ENCODE results near the gene PLCG2.
A peak's percentile ranks its signal among the peaks of the same experiment; 100 is the strongest.

PLCG2 gene

GRCh38 chr16:81843683-81844082 lies 64.6 kb downstream of the PLCG2 start:
- no peak for DNase-seq (ENCODE audit: low read depth in 2 of 2)

DNA sequence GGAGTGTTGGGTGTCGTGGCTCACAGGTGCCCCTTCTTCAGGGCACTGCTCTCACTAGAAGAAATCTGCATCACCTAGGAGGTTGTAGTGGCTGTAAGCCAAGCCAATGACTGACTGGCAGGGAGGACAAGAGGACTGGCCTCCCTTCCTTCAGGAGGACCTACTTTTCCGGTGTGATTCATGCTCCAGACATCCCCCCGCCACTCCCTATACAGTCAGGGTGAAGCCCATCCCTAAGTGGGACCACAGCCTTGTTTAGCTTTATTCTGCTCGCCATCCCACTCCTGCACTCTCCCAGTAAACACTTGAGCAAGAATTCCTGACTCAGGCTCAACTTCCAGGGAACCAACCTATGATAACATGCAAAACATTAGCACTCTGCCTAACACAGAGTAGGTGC lies 67.0 kb downstream of the PLCG2 start:
- no peak for DNase-seq (ENCODE audit: low read depth in 2 of 2)

DNA sequence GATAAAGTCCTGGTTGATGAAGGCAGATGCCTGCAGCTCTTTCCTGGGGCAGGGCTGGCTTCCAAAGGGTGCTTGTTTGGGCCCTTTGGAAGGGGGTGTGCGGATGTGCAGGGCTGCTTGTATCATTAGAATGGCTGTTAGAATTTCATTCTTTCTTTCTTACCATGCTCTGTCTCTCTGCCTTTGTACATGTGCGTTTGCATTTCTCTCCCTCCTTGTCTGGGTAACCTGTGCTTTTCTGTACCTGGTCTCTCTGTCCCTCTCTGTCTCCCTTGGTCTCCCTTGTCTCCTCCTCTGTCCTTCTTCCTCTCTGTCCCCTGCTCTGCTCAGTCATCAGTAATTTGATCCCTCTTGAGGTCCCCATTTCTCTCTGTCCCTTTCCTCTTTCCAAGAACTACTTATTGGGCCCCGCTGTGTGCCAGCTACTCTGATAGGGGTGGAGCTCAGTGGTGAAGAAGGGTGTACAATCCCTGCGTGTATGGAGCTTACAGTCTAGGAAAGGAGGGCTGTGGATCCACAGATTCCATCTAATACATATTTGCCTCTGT lies 69.3 kb downstream of the PLCG2 start:
- DNase-seq (ENCODE audit: low read depth in 2 of 2): no peak

- no peak for DNase-seq (ENCODE audit: low read depth in 2 of 2)
These were observed 71.3 kb downstream of the PLCG2 start for GRCh38 chr16:81850197-81850944.

GRCh38 chr16:81852347-81852746 lies 73.3 kb downstream of the PLCG2 start:
- no peak for DNase-seq (ENCODE audit: low read depth in 2 of 2)

DNA sequence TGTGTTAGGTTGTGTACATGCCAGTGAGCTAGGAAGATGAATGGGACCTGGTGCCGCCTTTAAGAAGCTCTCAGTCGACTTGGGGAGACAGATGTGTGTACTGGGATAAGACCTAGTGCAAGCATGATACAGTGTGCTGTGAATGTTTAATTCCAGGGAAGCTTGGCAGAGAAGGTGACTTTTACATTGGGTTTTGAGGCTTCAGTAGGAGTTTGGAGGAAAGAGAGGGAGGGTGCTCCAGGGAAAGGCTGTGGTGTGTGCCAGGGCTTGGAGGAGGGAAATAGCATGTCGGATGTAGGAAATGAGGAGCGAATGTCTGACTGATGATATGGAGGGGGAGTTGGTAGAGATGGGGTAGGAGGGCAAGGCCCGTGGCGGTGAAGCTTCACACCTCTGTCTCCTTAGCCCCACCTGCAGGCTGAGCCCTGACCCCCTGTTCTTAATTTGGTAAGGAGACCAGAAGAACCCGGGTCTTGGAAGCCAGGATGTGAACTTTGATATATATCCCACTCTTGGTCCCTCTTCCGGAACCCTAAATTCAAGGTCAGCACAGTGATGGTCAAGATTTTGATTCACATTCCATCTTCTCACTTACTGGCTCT lies 76.6 kb downstream of the PLCG2 start:
- DNase-seq (ENCODE audit: low read depth in 2 of 2): no peak

GRCh38 chr16:81860287-81861266 lies 81.5 kb downstream of the PLCG2 start:
- no peak for DNase-seq (ENCODE audit: low read depth in 2 of 2)

GRCh38 chr16:81861503-81861902 lies 82.4 kb downstream of the PLCG2 start:
- DNase-seq (ENCODE audit: low read depth in 2 of 2): no peak

DNA sequence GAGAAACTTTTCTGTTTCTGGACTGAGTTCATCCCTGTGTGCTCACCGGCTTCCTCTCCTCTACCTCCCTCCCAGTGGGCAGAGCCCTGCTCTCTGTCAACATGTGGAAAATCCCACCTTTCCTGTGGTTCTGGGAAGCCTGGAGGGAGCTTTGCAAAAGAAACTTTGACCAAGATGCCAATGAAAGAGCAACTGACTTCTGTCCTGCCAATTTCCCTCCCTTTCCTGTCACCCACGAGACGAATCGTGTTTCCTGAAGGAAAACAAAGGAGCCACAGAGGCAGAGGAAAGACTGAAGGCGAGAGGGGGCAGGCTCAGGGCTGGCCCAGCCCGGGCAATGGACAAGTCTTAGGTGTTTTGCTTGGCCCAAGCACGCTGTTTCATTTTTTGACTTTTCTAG lies 82.8 kb downstream of the PLCG2 start:
- DNase-seq (ENCODE audit: low read depth in 2 of 2): no peak

GRCh38 chr16:81863630-81864352 lies 84.7 kb downstream of the PLCG2 start:
- no peak for DNase-seq (ENCODE audit: low read depth in 2 of 2)

DNA sequence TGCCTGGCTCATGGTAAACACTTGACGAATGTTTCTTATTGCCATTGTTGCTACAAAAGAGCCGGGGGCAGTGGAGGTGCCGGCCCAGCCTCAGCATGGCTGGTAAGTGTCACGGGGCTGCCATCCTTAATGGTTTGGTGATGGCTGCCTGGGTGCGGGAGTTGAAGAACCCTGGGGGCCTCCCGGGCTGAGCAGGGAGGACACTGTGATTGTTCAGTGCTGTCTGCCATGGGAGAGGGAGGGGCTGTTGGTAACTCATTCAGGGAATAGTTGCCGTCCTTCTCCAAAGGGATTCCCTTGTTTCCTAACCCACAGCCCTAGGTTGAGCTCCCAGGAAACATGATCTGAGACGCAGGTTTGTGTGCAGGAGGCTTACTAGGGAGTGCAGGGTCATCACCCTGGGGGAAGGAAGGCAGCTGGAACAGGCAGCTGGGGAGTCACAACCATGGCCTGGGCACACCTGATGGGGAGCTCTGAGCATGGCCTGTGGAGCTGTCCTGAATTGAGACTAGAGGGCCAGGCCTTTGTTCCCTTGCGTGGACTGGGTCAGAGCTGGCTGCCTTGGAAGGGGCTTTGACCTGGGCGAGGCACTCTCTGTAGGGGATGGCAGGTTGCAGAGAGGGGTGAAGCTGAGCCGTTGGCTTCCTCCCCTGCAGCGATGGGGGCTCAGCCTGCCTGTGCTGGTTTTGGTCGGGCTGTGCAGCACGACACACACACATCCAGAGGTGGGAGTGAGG lies 85.7 kb downstream of the PLCG2 start:
- DNase-seq (ENCODE audit: low read depth in 2 of 2): no peak

DNA sequence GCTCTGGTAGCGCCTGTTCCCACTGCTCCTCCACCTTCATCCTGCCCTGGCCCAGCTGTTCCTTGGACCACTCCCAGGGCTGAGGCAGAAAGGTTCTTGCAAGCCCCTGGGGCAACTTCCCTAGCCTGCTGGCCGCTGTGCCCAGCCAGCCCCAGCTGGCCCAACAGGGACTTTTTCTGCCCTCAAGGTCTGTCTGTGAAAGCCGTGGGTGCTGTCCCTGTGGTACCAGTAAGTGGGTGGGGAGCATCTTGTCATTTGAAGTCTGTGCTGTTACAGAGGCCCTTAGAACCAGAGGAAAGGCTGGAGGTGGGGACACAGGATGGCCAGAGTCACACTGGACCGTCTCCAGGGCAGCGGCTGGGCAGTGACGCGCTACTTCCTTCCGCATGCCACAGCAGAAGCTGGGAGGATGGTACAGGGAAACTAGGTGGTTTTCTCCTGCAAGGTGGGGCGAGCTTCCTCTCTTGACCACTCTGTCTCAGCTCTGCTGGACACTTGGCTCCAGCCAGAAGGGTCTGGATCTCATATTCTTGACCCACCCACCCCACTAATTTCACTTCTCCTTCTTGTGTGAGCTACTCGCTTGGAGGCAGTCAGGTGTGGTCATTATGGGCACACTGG lies 87.8 kb downstream of the PLCG2 start:
- no peak for DNase-seq (ENCODE audit: low read depth in 2 of 2)

DNA sequence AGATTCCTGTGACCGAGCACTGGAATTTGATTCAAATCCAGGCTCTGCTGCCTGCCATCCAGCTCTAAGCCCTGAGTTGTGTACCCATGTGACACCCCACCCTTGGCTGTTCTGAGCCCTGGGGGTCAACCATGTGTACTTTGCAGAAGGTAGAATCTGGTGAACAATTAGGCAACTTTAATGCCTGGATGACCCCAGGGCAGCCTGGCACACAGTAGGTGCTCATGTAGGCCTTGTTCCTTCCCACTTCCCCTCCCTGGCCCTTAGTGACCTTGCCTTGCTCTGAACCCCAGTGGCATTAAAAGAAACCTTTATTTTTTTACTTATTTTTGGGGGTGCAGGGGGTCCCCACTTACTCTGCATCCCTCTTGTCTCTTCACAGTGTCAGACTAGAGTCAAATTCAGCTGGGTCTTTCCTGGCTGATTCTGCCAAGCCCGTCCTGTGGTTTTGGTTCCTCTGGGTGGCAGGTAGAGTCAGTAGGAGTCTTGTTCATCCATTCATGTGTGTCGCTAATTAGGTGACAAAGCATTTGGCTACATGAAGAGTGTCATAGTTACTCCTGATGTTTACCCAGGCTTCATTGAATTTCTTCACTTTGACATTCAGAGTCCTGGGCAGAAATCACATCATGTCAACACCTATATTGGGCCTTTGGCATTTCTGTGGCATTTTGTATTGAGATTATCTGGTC lies 89.1 kb downstream of the PLCG2 start:
- no peak for DNase-seq (ENCODE audit: low read depth in 2 of 2)

DNA sequence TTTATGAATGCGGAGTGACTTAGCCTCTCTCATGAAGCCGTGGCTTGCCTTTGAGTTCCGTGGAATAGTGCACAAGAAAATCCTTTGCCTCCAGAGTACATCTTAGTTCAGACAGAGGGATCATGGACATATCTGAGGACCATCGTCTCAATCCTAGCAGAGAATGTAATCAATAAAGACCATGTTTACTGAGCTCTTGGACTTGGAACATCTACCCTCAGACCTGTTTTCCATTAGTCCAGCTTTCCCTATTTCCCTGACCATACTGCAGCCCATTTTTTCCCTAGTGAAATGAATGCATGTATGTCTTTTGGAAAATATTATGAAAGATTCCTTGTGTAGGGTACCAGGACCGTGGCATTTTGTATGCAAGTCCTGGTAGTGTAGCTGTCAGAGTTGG lies 90.2 kb downstream of the PLCG2 start:
- DNase-seq (ENCODE audit: low read depth in 2 of 2): no peak

- no peak for DNase-seq (ENCODE audit: low read depth in 2 of 2)
These were observed 94.1 kb downstream of the PLCG2 start for GRCh38 chr16:81873206-81873605.

GRCh38 chr16:81873843-81874752 lies 95.0 kb downstream of the PLCG2 start:
- DNase-seq (ENCODE audit: low read depth in 2 of 2): peak; percentile 30 to 35

GRCh38 chr16:81875461-81875860 lies 96.4 kb downstream of the PLCG2 start:
- DNase-seq (ENCODE audit: low read depth in 2 of 2): no peak

DNA sequence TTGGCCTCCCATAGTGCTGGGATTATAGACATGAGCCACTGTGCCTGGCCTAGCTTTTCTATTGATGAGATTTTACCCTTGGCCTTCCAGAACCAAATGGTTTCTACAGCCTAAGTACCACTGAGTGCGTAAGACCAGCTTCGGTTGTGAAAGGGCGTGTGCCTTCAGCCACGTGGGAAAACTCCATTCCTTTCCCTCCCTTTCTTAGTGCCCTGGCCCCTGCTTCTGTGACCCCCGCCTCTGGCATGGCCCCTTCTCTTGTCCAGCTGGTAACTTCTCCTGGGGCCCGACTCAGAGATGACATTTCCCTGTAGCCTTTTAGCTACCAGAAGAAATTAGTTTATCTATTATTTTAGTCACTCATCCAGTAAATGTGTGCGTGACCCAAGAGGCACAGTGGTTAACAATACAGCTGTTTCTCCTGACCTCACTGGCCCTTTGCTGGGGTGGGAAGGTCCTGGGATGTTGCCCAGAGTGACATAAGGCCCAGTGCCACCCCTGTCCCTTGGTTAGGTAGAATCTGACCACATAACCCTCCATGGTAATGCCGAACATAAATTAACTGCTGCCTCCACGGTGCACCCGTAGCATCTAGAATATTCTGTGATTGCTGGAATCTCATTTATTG lies 97.3 kb downstream of the PLCG2 start:
- DNase-seq (ENCODE audit: low read depth in 2 of 2): no peak
